ENCODE measurements around the gene ZNF236.
A peak's percentile ranks its signal among the peaks of the same experiment; 100 is the strongest.

The ZNF236 gene

GRCh38 chr18:77000527-77000926 lies 178.2 kb downstream of the ZNF236 start:
- Histone ChIP-seq H3K79me1 (ENCODE audit: low read length) (no peaks in the 10 kb centered on the region), H4K8ac (ENCODE audit: low read depth, low read length) (no peak overlapping the region), H3K4me2 (ENCODE audit: low read length) (no peak overlapping the region), H4K12ac (ENCODE audit: low read depth, low read length) (no peak overlapping the region), H3K9ac (ENCODE audit: low read length) (no peak overlapping the region), H3K27ac (ENCODE audit: low read depth, low read length) (no peak overlapping the region), H3K14ac (ENCODE audit: low read length) (no peak overlapping the region), H2AK5ac (ENCODE audit: low read length) (no peak overlapping the region), H3K23ac (ENCODE audit: low read length) (no peak overlapping the region), H3K18ac (ENCODE audit: low read length) (no peak overlapping the region), H3K4me3 (ENCODE audit: low read depth, low read length) (no peak overlapping the region), H3K36me3 (ENCODE audit: control insufficient read depth in 1 of 2, insufficient read depth in 2 of 2, low read length in 2 of 2) (no peaks in the 10 kb centered on the region), H2AFZ (ENCODE audit: insufficient read depth, low read length, poor library complexity) (no peak overlapping the region), H2BK120ac (ENCODE audit: insufficient read depth, low read length, poor library complexity) (no peak overlapping the region), H3K27me3 (ENCODE audit: insufficient read depth, low read length) (no peaks in the 10 kb centered on the region), H3K9me3 (ENCODE audit: insufficient read depth, low read depth, low read length) (no peaks in the 10 kb centered on the region), H2BK12ac (ENCODE audit: low read length) (no peak overlapping the region), H2BK5ac (ENCODE audit: low read depth, low read length, poor library complexity) (no peak overlapping the region), H3K4me1 (ENCODE audit: control insufficient read depth in 1 of 2, insufficient read depth in 2 of 2, low read length in 2 of 2) (no peaks in the 10 kb centered on the region), H3K79me2 (ENCODE audit: control insufficient read depth, insufficient read depth, low read length, poor library complexity) (no peaks in the 10 kb centered on the region), H3K4ac (ENCODE audit: low read depth, low read length) (no peak overlapping the region), H4K91ac (ENCODE audit: low read depth, low read length) (no peak overlapping the region)
- DNase-seq, result peak in 1 of 2 donors; percentile 75
- WGBS (ENCODE audit: extremely low coverage, insufficient coverage, insufficient read length), result no CpG with 5 or more reads among the region's 11 CpGs

- no peak overlapping the region for H3K27ac ChIP-seq (ENCODE audit: low read depth, low read length)
- no peak overlapping the region for H2AK5ac ChIP-seq (ENCODE audit: low read length)
- no peak overlapping the region for H3K18ac ChIP-seq (ENCODE audit: low read length)
- no peak overlapping the region for H3K4me3 ChIP-seq (ENCODE audit: low read depth, low read length)
- H2BK5ac ChIP-seq (ENCODE audit: low read depth, low read length, poor library complexity), result no peak overlapping the region
- H3K79me1 ChIP-seq (ENCODE audit: low read length), result no peaks in the 10 kb centered on the region
- no peak overlapping the region for H3K4ac ChIP-seq (ENCODE audit: low read depth, low read length)
- H3K14ac ChIP-seq (ENCODE audit: low read length), result no peak overlapping the region
- no CpG with 5 or more reads among the region's 19 CpGs for WGBS (ENCODE audit: extremely low coverage, insufficient coverage, insufficient read length)
- no peaks in the 10 kb centered on the region for H3K79me2 ChIP-seq (ENCODE audit: control insufficient read depth, insufficient read depth, low read length, poor library complexity)
- no peak overlapping the region for H3K4me2 ChIP-seq (ENCODE audit: low read length)
- no peak overlapping the region for H2AFZ ChIP-seq (ENCODE audit: insufficient read depth, low read length, poor library complexity)
- no peak overlapping the region for H4K12ac ChIP-seq (ENCODE audit: low read depth, low read length)
- H3K27me3 ChIP-seq (ENCODE audit: insufficient read depth, low read length), result no peaks in the 10 kb centered on the region
- no peaks in the 10 kb centered on the region for H3K36me3 ChIP-seq (ENCODE audit: control insufficient read depth in 1 of 2, insufficient read depth in 2 of 2, low read length in 2 of 2)
- no peak overlapping the region for H3K23ac ChIP-seq (ENCODE audit: low read length)
- no peak overlapping the region for H4K91ac ChIP-seq (ENCODE audit: low read depth, low read length)
- no peak for DNase-seq
- H3K9me3 ChIP-seq (ENCODE audit: insufficient read depth, low read depth, low read length), result no peaks in the 10 kb centered on the region
- no peak overlapping the region for H2BK120ac ChIP-seq (ENCODE audit: insufficient read depth, low read length, poor library complexity)
- no peak overlapping the region for H4K8ac ChIP-seq (ENCODE audit: low read depth, low read length)
- no peak overlapping the region for H2BK12ac ChIP-seq (ENCODE audit: low read length)
- no peaks in the 10 kb centered on the region for H3K4me1 ChIP-seq (ENCODE audit: control insufficient read depth in 1 of 2, insufficient read depth in 2 of 2, low read length in 2 of 2)
- no peak overlapping the region for H3K9ac ChIP-seq (ENCODE audit: low read length)
Observed at GRCh38 chr18:77001041-77001440, 178.7 kb downstream of the ZNF236 start.

GRCh38 chr18:77001979-77002378 lies 179.6 kb downstream of the ZNF236 start:
- Histone ChIP-seq H3K79me2 (ENCODE audit: control insufficient read depth, insufficient read depth, low read length, poor library complexity) (no peaks in the 10 kb centered on the region), H3K14ac (ENCODE audit: low read length) (no peak overlapping the region), H3K9me3 (ENCODE audit: insufficient read depth, low read depth, low read length) (no peaks in the 10 kb centered on the region), H3K23ac (ENCODE audit: low read length) (no peak overlapping the region), H3K79me1 (ENCODE audit: low read length) (no peaks in the 10 kb centered on the region), H2BK120ac (ENCODE audit: insufficient read depth, low read length, poor library complexity) (no peak overlapping the region), H4K8ac (ENCODE audit: low read depth, low read length) (no peak overlapping the region), H2AK5ac (ENCODE audit: low read length) (no peak overlapping the region), H3K27me3 (ENCODE audit: insufficient read depth, low read length) (no peaks in the 10 kb centered on the region), H4K91ac (ENCODE audit: low read depth, low read length) (no peak overlapping the region), H2BK5ac (ENCODE audit: low read depth, low read length, poor library complexity) (no peak overlapping the region), H3K4me1 (ENCODE audit: control insufficient read depth in 1 of 2, insufficient read depth in 2 of 2, low read length in 2 of 2) (no peaks in the 10 kb centered on the region), H3K4me3 (ENCODE audit: low read depth, low read length) (no peak overlapping the region), H3K18ac (ENCODE audit: low read length) (no peak overlapping the region), H4K12ac (ENCODE audit: low read depth, low read length) (no peak overlapping the region), H2AFZ (ENCODE audit: insufficient read depth, low read length, poor library complexity) (no peak overlapping the region), H2BK12ac (ENCODE audit: low read length) (no peak overlapping the region), H3K9ac (ENCODE audit: low read length) (no peak overlapping the region), H3K4ac (ENCODE audit: low read depth, low read length) (no peak overlapping the region), H3K4me2 (ENCODE audit: low read length) (no peak overlapping the region), H3K36me3 (ENCODE audit: control insufficient read depth in 1 of 2, insufficient read depth in 2 of 2, low read length in 2 of 2) (no peaks in the 10 kb centered on the region), H3K27ac (ENCODE audit: low read depth, low read length) (no peak overlapping the region)
- no CpG with 5 or more reads among the region's 7 CpGs for WGBS (ENCODE audit: extremely low coverage, insufficient coverage, insufficient read length)
- DNase-seq, result no peak

DNA sequence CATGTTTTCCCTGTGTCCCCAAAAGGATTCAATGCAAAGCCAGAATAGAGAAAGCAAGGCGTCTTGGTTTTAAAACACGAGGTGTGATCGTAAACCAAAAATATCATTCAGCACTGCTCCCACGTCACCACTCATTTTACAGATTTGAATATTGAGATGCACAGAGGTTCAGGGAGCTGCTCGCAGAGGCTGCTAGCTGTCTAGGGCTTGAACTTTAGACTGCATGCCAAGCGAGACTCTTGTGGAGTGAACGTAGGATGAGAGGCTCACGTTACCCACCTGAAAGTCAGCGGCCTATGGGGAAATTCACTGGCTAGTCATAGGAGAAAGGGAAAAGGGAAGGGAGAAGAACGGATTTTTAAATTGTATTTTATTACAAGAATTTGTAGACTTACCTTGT lies 180.1 kb downstream of the ZNF236 start:
- Histone ChIP-seq H2AK5ac (ENCODE audit: low read length) (no peak overlapping the region), H4K91ac (ENCODE audit: low read depth, low read length) (no peak overlapping the region), H3K14ac (ENCODE audit: low read length) (no peak overlapping the region), H4K12ac (ENCODE audit: low read depth, low read length) (no peak overlapping the region), H3K9ac (ENCODE audit: low read length) (no peak overlapping the region), H3K4me1 (ENCODE audit: control insufficient read depth in 1 of 2, insufficient read depth in 2 of 2, low read length in 2 of 2) (no peaks in the 10 kb centered on the region), H3K4me3 (ENCODE audit: low read depth, low read length) (no peak overlapping the region), H2BK5ac (ENCODE audit: low read depth, low read length, poor library complexity) (no peak overlapping the region), H3K79me1 (ENCODE audit: low read length) (no peaks in the 10 kb centered on the region), H2BK120ac (ENCODE audit: insufficient read depth, low read length, poor library complexity) (no peak overlapping the region), H3K18ac (ENCODE audit: low read length) (no peak overlapping the region), H3K27me3 (ENCODE audit: insufficient read depth, low read length) (no peaks in the 10 kb centered on the region), H4K8ac (ENCODE audit: low read depth, low read length) (no peak overlapping the region), H3K23ac (ENCODE audit: low read length) (no peak overlapping the region), H3K79me2 (ENCODE audit: control insufficient read depth, insufficient read depth, low read length, poor library complexity) (no peaks in the 10 kb centered on the region), H2AFZ (ENCODE audit: insufficient read depth, low read length, poor library complexity) (no peak overlapping the region), H3K4me2 (ENCODE audit: low read length) (no peak overlapping the region), H3K9me3 (ENCODE audit: insufficient read depth, low read depth, low read length) (no peaks in the 10 kb centered on the region), H3K4ac (ENCODE audit: low read depth, low read length) (no peak overlapping the region), H2BK12ac (ENCODE audit: low read length) (no peak overlapping the region), H3K36me3 (ENCODE audit: control insufficient read depth in 1 of 2, insufficient read depth in 2 of 2, low read length in 2 of 2) (no peaks in the 10 kb centered on the region), H3K27ac (ENCODE audit: low read depth, low read length) (no peak overlapping the region)
- peak in 1 of 2 donors; percentile 34 for DNase-seq
- WGBS (ENCODE audit: extremely low coverage, insufficient coverage, insufficient read length), result no CpG with 5 or more reads among the region's 10 CpGs
